ENCODE data around the gene SKOR2.

DNA sequence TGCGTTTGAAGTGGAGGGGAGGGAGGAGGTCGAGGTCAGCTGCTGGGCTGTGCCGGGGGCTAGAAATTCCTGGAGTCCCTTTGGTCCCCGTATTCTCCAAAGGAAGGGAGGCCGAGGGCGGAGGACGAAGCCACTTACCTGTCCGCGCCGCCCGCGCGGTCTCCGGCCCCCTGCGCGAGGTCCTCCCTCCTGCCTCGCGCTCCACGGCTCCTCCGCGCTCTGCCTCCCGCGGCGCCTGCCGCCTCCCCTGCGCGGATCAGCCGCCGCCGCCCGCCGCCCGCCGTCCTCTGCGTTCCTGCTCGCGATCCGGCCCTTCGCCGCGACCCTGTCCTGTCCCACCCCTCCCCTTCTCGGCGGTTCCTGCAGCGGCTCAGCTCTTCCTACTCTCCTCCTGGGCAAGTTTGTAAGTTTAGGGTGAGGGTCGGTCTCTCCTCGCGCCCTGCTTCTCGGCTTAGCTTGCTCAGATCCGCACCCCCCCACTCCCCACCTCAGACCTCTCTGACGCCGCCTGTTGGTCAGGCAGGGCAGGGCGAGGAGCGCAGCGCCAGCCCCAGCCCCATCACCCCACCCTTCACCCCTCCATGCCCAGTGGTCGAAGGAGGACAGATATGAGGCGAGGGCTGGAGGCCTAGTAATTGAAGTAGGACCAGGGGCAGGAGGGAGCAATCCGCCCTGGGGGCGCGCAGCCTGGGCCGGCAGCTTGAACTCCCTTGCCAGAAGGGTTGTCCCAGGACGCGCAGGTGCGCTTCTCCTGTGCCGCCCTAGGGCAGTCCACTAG, 9.7 kb upstream of the SKOR2 start:
- TF ChIP-seq, protein P1, sequence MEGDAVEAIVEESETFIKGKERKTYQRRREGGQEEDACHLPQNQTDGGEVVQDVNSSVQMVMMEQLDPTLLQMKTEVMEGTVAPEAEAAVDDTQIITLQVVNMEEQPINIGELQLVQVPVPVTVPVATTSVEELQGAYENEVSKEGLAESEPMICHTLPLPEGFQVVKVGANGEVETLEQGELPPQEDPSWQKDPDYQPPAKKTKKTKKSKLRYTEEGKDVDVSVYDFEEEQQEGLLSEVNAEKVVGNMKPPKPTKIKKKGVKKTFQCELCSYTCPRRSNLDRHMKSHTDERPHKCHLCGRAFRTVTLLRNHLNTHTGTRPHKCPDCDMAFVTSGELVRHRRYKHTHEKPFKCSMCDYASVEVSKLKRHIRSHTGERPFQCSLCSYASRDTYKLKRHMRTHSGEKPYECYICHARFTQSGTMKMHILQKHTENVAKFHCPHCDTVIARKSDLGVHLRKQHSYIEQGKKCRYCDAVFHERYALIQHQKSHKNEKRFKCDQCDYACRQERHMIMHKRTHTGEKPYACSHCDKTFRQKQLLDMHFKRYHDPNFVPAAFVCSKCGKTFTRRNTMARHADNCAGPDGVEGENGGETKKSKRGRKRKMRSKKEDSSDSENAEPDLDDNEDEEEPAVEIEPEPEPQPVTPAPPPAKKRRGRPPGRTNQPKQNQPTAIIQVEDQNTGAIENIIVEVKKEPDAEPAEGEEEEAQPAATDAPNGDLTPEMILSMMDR (conservative IDR thresholded peaks at IDR 0.05 in 1 of 2, IDR thresholded peaks at IDR 0.05 in 1 of 2; ENCODE audit: low read depth in 1 of 2, low read length in 2 of 2), result no peak
- no peak for TF ChIP-seq EZH2 (IDR thresholded peaks at IDR 0.05; ENCODE audit: low read length, missing control alignments)

Data from fibroblast of lung (primary cell).